Left hindlimb (tissue), 1 donor: ENCODE data around the gene INTS1.
A peak's percentile ranks its signal among the peaks of the same experiment; 100 is the strongest.

ENCODE experiments used
- DNase-seq: peaks from one replicate; pipeline ENCODE4 v3.0.0-alpha.2; 2018

The INTS1 gene

DNA sequence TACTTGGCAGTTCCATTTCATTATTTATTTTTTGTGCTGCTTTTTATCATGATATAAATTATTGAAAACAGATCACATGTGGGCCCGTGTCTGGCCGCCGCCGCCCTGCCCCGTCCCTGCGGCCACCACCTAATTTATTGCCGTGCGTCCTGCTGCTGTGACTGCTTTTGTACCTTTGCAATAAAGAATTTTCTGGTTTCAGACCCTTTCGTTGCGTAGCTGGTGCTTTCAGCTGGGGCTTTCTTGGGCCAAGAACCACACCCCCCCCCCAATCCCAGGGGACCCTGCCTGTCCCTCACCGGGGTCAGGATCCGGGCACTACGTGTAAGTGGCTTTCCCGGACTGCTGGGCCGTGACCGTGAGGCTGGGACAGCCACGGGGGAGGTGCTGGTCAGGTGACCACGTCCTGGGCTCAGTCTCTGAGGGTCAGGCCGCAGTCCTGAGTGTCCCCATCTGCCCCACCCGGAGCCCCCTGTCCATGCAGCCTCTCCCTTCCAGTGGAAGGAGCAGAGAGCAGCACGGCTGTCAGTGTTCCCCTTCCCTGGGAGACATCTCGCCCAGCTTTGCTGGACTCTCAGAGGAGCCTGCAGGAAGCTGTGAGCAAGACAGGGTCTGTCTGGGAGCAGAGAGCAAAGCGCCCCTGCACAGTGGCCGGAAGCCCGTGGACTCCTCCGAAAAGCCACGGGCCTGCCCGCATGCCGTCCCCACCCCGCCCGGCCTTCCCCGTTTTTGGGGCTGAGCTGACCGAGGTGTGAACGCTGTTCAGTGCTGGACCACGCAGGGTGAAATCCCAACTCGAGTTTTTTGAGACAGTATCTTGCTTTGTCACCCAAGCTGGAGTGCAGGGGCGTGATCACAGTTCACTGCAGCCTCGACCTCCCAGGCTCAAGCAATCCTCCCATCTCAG is 38.9 kb upstream of the INTS1 start:
- DNase-seq = peak; percentile 34

DNA sequence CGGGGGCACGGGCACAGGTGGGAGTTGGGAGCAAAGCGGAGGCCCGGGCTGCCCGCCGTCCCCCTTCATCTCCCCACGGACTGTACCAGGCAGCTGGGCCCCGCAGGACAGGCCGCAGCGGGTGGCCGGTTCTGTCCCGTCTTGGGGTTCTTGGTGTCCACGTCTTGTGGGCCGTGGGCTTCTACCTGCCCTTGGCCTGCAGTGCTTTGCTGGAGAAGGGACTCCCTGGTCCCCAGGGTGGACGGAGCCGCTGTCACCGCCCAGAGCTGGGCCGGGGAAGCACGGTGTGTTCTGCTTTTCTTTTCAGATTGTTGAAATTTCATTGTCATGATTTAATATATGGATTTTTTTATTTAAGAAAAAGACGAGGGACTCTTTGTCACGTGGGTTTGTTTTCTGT is 38.1 kb upstream of the INTS1 start:
- no peak for DNase-seq

DNA sequence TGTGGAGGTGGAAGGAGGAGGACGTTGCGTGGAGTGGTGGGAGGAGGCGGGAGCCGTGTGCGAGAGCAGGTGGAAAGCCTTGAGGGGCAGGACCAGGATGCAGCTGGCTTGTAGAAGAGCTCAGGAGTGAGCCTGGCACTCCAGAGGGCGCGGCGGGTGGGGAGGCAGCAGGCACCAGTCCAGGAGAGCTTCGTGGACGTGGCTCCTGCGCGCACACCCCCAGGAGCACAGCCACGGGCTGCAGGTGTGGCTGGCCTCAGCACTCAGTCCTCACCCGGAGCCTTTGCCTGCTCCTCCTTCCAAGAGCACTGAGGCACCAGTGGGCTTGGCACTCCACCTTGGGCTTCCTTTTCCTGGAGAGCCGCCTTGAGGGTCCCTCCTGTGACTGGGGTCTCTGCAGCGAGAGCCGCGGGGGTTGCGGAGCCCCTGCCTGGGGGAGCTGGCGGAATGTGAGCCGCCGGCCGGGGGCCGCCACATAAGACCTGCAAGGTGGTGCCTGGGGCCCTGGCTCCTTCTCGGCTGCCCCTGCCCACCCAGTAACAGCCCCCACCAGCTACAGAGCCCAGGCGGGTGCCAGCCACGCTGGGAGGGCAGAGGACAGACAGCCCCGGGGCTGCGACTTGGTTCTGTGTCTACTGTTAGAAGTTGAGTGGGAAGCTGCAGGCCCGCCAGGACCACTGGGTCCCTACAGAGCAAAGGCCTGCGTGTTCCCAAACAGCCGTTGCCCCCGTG is 37.4 kb upstream of the INTS1 start:
- DNase-seq = no peak

DNA sequence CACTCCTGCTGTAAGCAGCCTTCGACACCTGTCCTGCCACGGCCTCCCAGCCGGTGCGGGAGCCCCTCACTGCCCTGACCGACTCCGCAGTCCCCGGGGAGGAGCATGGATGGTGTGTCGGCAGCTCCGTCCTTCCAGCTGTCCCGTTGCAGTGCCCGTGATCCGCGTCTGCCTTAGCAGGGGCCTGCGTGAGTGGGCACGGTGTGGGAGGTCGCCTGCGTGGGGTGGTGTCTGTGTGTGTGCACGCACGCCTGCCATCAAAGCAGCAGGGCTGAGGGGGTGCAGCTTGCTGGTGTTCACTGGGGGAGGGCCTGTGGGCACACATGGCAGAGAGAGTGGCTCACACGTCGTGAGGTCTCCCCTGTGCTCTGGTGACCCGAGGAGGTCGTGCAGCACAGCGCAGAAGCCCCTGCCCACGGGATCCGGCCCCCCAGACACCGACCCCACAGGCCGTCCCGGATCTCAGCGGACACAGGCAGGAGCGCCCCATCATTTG is 36.6 kb upstream of the INTS1 start:
- no peak for DNase-seq

DNA sequence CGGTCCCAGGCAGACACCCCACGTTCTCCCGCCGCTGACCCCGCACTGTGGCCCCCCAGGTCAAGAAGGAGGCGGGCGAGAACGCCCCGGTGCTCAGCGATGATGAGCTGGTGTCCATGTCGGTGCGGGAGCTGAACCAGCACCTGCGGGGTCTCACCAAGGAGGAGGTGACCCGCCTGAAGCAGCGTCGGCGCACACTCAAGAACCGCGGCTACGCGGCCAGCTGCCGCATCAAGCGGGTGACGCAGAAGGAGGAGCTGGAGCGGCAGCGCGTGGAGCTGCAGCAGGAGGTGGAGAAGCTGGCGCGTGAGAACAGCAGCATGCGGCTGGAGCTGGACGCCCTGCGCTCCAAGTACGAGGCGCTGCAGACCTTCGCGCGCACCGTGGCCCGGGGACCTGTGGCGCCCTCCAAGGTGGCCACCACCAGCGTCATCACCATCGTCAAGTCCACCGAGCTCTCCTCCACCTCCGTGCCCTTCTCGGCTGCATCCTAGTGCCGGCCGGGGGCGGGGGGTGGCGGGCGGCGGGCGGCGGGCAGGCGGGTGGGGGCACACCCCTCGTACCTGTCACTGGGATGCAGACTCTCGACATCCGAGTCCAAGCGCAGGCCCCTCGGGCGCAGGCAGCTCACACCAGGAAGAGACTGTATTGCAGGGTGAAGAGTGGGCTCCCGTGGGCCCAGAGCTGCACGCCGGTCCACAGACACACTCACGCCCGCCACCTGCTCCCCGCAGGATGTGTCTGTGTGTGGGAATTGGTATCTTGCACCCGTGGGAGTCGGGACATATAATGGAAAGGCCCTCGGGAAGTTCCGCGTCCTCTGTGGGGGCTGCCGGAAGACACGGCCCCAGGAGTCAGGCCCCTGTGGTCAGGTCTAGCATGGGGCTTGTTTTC is 35.9 kb upstream of the INTS1 start:
- peak; percentile 26 for DNase-seq

DNA sequence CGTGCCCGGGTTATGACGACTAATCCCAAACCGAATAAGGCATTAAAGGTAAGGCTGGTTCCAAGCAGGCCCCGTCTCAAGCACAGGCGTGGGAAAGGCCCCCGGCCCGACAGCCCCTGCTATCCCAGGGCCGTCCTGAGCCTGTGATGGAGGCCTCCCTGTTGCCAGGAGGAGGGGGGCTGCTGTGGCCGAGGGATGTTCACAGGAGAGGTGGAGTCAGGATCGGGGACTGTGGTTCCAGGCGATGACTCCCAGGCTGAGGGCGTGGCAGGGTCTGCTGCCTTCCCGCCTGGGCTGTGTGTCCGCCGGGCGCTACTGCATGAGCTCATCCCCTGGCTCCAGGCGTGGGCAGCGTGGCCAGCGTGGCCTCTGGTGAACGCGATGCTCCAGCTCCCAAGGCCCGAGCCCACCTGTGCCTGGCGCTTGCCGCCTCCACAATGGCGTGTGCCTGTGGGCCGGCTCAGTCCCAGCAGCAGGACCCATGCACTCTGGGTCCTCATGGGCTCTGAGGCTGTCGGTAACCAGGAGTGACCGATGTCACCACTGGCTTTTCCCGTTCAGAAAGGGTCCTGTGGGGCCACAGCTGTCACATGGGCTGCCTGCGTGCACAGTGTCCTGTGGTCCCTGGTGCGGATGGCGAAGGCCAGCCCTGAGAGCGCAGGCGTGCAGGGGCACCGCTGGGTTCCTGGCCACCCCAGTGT is 35.1 kb upstream of the INTS1 start:
- peak; percentile 44 for DNase-seq

DNA sequence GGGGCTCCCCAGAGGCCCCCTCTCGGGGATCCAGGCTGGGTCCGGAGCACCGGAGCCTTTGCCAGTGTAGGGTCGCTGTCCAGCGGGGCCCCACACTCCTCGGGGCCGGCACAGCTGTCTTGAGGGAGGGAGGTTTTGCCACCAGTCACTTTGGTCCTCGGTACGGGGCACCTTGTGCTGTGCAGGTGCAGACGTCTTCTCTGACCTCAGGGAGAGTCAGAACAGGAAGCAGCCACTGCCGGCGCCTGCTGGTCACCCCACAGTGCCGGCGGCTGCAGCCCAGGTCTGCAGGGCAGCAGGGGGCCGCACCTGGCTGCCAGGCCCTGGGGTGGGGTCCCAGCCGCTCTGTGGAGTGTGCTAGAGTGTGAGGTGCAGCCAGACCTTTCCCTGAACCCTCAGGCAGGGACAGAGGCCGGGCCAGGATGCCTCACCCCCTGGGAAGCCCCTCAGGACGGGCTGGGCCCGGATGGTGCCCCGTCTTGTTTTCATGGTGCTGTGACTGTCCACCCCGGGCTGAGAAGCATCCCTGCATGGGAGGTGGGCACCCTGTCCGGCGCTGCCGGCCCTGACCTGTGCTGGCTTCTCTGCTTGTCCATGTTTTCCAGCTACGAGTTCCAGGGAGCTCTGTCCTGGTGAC is 34.5 kb upstream of the INTS1 start:
- DNase-seq = peak; percentile 35

DNA sequence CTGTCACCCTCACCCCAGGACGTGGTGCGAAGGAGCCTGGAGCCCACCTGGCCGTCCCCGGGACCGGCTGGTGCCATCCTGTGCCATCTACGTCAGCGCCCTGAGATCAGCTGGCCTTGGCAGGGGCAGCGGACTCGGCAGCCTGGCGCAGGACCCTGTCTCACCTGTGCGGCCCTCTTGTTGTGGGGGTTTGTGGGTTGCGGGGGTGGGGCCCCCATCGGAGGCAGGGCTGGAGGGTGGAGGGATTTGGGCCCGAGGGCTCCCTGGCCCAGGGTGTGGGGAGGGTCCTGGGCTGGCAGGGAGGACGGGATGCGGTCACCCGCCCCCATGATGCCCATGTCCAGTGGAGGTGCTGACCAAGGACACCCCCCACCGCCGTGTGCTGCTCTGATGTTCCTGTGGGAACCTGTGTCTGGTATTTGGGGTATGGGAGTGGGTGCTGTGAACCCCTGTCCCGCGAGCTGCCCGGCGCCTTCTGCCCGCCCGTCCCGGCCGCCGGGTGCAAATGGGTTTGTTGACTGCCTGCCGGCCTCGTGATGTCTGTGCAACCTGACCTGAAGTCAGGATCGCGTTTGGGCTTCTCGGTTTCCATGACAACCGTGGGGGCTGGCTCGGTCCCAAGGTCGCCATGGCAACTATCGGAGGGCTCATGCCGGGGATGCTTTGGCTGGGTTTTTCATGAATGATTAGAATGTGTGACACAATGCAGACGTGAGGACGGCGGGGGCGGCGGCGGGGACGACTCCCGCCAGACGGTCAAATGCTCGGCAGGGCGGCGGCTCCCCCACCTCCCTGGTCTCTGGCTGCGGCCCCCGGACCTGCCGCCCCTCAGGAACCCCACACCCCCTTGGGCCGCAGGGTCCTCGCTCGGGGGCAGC is 33.6 kb upstream of the INTS1 start:
- peak; percentile 90 for DNase-seq

DNA sequence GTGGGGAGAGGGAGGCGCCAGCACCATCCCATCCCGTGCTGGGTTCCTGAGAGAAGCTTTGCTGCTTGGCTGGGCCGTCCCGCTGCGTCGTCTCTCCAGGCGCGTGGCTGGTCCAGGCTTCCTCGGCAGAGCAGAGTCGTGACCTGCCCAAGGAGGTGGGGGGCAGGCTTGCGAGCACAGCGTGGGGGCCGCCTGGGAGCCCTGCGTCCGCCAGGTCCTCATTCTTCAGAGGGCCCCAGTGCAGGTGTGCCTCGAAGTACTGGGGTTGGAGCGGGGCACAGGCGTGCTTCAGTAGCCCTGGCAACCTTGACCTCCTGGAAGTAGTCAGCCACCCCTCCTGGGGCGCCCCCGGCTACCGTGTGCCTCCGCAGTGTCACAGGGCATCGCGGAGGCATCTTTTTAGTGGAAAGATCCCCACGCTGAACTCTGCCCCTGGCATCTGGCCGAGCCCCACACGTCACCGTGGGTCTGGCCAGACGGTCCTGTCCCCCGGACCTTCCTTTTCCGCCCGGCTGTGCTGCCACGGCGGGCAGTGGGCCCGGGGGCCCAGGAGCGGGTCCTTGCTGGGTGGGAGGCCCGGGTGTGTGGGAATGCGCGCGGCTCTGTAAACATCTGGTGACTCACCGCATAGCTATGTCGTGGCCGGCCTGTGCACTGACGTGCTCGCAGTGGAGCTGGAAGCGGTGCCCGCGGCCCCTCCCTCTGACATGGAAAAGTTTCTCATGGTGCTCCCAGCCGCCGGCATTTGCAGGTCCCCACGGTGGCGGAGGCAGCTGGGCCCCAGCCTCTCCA is 32.8 kb upstream of the INTS1 start:
- peak; percentile 97 for DNase-seq

DNA sequence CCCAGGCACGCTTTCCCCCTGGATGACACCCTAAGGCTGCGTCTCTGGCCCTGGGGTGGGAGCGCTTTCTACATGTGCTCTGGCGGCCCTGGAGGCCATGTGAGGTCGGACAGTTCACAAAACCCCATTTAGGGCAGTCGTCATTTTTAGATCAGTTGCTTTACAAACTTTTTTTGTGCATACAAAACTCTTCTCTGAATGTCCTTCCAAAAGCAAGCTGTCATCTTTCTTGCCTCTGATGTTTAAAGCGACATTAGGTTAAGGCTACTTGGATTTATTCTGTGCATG is 32.2 kb upstream of the INTS1 start:
- DNase-seq = no peak

DNA sequence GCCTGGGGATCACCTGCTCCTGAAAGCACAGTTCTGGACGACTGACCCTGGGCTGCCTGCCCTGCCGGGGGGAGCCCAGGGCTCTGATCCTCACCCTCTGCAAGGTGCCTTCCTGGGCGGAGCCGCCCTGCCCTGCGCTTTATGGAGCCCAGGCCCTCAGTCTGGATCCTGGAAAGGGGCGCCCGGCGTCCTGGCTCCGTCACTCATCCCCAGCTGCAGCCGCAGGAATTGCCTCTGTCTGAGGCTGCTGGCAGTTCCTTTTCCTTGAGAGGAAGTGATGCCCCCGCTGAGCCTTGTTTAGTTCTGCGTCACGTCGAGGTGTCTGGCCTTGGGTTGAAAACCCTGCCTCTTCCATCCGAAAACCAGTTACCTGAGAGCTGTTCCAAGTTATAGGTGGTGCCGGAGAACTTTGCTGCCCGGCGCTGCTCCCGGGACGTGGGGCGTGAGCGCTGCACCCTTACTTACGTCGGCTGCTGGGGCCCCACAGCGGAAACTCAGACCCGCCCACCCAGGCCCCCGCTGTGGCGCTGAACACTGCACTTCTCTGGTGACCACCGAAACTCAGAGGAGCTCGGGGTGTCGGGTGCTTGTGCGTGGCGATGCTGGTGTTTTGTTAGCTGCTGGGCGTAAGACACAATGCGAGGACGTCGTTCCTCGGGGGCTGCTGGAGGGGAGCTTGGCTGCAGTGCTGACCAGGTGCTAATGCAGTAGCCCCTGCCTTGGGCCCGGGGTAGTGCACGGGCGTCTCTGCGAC is 31.7 kb upstream of the INTS1 start:
- DNase-seq = peak; percentile 42

DNA sequence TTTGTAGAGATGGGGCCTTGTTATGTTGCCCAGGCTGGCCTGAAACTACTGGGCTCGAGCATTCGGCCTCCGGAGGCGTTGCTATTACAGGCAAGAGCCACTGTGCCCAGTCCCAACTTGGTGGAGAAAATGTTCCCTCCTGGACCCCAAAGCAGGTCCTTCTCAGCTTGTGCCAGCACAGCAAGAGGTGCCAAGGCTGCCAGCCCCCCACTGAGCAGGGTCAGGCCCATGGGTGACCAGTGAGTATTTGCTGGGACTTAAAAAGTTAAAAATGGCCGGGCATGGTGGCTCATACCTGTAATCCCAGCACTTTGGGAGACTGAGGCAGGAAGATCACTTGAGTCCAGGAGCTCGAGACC is 30.9 kb upstream of the INTS1 start:
- DNase-seq = no peak

DNA sequence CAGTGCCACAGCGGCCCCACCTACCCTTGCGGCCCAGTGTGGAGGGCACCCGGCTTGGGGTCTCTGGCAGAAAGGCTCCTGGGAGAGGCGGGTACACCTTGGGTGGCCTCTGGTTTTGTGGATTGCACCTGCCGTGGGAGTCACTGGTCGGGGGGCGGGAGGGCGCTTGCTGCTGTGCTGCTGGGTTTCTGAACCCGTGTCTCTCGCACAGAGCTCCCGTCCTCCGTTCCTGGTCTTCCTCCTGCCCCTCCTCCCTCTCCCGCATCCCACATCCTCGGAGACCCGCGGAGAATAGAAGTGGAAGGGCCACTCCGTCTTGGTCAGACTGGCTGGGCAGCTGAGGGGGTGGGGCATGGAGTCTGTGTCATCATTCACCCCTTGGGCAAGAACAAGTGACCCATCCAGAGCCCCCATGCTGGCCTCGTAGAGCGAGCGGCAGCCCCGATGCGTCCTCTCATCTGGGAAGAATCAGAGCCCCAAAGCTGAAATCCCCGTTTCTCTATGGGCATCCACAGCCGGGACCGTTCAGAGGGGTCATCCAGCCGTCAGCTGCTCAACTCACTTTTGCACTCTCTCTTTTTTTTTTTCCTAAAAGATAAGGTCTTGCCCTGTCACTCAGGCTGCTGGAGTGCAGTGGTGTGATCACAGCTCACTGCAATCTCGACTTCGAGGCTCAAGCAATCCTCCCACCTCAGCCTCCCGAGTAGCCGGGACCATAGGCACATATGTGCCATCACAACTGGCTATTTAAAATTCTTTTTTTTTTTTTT is 30.3 kb upstream of the INTS1 start:
- DNase-seq = peak; percentile 28

DNA sequence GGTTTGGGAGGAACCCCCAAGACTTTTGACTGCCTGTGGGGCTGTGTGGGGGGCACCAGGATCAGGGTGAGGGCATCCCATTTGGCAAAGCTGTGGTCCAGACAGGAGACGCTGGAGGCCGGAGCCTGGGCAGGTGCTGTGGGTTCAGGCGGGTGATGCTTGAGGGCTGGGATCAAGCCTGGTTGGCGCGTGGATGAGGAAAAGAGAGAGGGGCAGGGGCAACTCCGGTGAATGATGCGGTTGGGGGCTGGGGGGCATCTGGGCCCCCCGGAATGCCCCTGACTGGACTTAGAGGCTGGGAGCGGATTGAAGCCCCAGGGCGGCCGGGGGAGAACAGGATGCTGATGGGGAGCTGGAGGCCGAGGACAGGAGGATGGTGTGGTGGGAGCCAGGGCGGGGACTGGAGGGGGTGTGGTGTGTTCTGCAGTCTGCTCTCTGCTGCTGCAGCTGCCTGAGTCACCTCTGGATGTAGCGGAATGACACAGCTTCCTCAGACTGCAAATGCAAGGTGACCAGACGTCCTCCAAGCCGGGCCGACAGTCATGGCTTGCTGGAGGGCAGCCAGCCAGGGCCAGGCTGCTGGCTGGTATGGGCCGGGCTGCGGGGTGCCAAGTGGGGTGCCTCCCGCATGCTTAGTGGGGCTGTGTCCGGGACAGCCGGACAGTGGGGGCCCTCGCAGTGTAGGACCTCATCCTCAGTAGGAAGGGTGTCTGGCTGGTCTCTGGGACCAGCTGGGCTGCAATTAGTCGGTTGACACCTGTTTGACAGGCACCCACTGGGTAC is 29.5 kb upstream of the INTS1 start:
- DNase-seq = peak; percentile 34

DNA sequence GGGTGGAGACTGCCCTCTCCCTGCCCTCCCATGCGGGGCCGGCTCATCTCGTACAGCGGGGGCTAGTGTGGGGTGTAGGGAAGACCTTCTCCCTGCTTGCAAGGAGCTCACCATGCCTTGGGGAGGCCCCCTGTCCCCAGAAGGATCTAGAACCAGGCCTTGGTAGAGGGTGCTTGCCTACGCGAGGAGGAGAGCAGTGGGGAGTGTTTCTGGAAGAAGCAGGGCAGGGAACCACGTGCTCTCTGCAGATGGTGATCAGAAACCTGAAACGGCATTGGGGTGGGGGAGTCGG is 29.0 kb upstream of the INTS1 start:
- DNase-seq = no peak

DNA sequence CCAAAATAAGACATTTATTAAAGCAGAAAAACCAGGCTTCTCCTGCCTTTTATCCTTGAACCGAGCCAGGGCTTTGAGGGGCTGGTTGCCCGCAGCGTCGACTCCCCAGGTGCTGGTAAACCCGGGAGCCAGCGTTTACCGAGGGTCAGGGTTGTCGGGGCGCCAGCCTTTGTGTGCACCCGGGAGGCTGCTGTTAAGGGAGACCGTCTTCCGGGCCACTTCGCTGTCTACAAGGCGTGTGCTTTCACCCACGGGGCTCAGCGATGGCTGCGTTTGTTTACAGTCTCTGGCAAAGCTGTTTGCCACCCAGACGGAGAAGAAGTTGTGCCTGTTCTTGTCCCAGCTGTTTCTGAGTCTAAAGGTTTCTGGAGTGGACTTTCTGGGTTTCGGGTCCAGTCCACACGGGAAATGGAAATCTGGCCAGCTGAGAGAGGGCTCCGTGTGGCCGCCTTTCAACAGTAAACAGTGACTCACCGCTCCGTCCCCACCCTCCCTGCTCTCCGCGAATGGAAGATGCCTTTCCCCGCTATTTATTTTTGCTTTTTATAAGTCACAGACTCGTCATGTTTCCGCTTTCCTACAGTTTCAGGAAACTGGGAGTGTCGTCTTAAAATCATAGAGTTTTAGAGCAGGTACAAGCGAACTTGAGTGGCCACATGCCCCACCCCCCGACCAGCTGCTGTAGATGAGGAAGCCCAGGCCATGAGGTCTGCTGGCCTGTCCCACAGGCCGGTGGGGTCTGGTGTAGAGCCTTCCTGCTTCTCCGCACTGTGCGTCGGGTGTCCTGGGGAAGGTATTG is 28.5 kb upstream of the INTS1 start:
- DNase-seq = no peak

DNA sequence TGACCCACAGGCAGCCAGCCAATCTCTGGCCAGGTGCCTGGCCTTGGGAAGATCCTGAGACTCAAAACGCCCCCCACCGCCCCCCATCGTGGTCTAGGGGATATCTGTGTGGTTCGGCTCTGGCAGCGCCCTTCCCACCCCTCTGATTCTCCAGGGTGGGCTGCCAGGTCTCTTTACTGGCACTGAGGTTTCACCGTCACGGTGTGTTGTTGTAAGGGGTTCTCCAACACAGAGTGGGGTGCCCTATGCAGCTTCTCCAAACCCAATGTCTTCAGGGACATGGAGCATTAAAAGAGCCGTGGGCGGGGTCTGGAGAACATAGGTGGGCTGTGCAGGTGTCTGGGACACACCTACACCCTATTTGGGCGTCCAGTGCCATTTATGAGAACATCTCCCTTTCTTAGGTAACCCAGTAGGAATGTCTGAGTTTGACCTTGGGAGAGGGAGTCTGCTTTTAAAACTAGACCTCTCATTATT is 27.8 kb upstream of the INTS1 start:
- DNase-seq = no peak
